Activated CD8-positive, alpha-beta memory T cell treated with anti-CD3 and anti-CD28 coated beads, Interleukin-2, amount 50 U/mL, for 4 hours (primary cell): ENCODE data around the gene HYAL1.
"Not testable (repeated sequence)": the region's sequence is repeated elsewhere in the genome, so short reads cannot be mapped to it uniquely, and the experiment has no call there.

Source experiments
- DNase-seq: peaks from one replicate; pipeline ENCODE4 v3.0.0-alpha.2; 2020

HYAL1 gene

GRCh38 chr3:50270422-50271224 lies 32.8 kb downstream of the HYAL1 start:
- no peak for DNase-seq

GRCh38 chr3:50269977-50270413 lies 33.4 kb downstream of the HYAL1 start:
- no peak for DNase-seq

DNA sequence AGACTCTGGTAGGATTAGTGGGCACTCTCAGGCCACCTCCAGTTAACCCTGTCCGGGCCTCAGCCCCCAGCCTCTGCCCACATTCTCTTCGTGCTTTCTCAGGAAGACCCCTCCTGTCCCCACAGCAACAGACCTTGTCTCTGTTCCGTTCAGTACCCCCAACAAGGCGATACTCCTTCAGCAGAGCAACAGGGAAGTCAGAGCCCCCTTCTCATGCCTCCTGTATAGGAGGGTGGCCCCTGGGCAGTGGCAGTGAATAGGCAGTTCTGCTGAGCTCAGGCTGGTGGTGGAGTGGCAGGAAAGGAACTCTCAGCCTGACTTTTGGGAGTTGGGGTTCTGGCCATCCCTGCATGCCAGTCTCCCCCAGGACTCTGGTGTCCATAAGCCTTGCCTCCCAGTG lies 33.9 kb downstream of the HYAL1 start:
- no peak for DNase-seq

- no peak for DNase-seq
Observed at GRCh38 chr3:50268703-50269451, 34.5 kb downstream of the HYAL1 start, which contains the start of gene SEMA3B. TSS of gene SEMA3B (plus strand) at chr3:50269147. CDS start at chr3:50269241, 94 bp downstream.

DNA sequence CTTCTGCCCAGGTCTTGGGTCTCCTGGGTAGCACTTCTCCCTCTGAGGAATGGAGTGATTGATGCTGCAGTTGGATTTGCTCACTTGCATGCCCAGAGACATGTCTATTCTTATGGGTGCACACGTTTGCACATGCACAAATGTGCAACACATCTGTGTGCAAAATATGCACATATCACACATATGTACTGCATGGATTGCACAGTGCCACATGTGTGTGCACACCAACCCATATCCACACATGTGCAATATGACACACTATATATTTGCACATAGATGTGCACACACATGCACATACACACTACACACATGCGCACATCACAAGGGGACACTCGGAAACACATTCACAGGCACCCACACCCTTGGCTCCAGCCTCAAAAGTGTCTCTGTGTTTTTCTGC lies 35.1 kb downstream of the HYAL1 start:
- DNase-seq: no peak

- DNase-seq: no peak
Observed at GRCh38 chr3:50267280-50267913, 36.0 kb downstream of the HYAL1 start.

GRCh38 chr3:50266836-50267235 lies 36.5 kb downstream of the HYAL1 start:
- no peak for DNase-seq

DNA sequence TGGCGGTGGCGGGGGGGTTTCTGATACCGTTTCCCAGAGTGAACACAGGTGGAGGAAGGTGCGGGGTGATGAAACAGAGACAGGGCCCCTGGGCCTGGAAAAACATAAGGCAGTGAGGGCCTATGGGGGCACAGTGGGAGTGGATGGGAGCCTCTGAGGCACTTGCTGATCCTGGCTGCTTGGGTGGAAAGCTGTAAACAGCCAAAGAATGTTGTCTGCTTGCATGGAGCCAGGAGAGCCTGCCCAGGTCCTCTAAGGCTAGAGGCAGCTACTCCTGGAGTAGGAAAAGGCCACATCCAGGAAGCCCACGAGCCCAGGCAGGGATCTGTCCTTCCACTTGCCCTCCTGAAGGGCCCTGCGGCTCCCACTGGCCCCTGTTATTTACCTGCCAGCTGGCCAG lies 37.4 kb downstream of the HYAL1 start:
- DNase-seq: no peak

GRCh38 chr3:50265571-50265970 lies 37.8 kb downstream of the HYAL1 start:
- no peak for DNase-seq

DNA sequence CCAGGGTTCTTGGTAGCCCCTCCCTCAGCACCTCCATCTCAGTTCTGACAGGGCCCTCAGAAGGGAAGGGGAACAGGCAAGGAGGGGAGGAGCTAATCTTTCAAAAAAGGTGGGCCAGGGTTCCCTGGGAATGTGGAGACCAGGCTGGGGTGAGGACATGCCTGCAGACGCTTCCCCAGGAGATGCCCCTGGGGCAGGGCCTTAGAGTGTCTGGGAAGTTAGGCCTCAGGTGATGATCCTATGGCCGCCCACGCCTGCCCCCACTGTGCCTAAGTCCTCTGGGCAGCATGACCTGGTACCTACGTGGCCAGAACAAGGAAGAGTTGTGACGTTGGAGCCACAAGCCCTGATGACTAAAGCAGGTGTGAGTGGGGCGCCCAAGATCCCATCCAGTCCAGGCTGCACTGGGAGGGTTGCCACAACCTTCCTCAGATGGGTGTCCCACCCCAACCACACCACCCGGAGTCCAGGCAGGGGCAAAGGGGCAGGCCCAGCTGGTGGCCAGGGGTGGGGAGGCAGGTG lies 38.3 kb downstream of the HYAL1 start:
- no peak for DNase-seq

DNA sequence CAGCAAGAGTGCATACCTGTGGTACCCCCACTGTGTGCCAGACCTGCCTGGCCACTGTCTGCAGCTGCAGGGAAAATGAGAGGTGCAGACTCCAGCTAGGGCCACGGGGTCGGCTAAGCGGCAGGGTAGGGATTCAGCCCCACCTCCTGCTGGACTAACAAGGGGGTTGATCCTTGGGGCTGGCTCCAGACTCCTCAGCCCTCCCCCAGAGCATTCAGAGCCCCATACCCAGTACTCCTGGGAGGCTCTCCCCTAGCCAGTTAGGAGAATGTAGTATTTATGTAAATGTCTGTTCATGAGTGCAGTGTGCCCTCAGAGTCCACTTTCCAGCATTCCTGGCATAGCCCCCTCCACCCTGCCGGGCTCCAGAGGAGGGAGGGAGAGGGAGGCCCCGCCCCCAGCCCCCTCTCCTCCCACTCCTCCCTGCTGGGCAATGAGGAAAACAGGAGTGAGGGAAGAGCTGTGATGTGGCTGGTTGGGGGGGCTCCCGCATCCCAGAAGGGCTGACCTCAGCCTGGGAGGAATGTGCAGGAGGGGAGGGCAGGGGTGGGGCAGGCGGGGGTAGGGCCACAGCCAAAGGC lies 38.9 kb downstream of the HYAL1 start:
- DNase-seq: no peak

GRCh38 chr3:50263478-50264382 lies 39.6 kb downstream of the HYAL1 start:
- no peak for DNase-seq

DNA sequence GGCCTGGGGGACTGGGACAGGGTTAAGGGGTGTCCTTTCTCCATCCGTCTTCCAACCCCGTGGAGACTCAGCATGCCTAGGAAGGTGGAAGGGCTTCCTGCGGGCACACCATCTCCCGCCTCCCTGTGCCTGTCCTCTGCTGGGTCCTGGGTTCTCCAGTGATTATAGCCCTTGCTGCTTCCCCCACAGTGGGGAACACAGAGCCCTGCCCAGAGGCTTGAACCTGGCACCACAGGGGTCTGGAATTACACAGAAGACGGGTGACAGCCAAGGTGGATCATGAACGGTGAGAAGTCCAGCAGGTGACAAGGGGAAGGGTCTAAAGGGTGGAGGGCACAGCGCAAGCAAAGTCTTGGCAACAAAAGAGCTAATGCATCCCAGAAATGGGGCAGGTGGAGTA lies 40.6 kb downstream of the HYAL1 start:
- DNase-seq: no peak

- DNase-seq: not testable (repeated sequence)
Observed at GRCh38 chr3:50262200-50262599, 41.2 kb downstream of the HYAL1 start.

- no peak for DNase-seq
Observed at GRCh38 chr3:50261505-50261904, 41.9 kb downstream of the HYAL1 start.

DNA sequence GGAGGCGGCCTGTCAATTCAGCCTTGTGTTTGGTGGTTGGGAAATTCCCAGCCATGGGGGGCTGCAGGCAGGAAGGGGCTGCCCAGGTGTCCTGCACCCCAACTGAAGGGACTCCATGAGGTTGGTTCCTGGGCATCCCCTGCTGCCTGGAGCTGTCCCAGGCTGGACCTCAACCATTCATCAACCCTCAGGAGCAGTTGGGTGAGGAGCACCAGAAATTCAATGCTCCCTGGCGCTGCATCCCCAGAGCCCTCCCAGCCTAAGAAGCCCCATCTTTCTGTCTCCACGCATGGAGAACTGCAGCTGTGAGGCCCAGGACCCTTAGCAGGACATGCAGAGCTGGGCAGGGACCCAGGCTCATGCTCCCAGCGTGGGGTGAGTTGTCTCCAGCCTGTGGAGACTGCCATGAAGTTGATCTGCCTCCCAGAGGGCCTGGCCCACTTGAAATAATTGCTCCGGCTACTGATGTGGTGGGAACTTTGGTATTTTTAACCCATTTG lies 42.4 kb downstream of the HYAL1 start:
- no peak for DNase-seq

GRCh38 chr3:50260027-50260941 lies 43.1 kb downstream of the HYAL1 start:
- peak; percentile 84 for DNase-seq

DNA sequence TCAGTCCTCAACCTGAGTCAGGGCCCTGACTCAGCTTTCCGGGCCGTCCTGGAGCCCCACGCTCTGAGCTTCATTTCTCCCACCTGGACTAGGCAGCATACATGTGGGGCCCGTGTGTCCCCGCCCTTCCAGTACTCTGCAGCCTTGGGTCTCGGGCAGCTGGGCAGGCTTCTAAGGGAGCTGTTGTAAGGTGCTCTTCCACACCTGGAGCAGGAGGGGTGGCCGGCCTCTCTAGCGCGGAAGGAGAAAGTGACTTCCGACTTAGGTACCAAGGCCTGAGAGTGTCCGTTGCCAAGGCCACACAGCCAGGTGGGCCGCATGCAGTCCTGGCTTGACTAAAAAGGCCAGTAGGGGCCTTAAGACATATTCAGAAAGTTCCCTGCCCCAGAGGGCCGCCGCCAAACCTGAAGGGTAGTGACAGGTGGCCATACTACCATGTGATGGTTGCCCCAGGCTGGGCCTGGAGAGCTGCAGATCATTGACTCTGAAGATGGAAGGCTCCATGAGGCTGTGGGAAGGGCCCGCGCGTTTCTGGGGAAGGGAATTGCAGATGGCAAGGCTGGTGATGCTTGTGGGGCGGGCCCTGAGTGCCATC lies 43.8 kb downstream of the HYAL1 start:
- no peak for DNase-seq

GRCh38 chr3:50258979-50259378 lies 44.4 kb downstream of the HYAL1 start:
- no peak for DNase-seq

DNA sequence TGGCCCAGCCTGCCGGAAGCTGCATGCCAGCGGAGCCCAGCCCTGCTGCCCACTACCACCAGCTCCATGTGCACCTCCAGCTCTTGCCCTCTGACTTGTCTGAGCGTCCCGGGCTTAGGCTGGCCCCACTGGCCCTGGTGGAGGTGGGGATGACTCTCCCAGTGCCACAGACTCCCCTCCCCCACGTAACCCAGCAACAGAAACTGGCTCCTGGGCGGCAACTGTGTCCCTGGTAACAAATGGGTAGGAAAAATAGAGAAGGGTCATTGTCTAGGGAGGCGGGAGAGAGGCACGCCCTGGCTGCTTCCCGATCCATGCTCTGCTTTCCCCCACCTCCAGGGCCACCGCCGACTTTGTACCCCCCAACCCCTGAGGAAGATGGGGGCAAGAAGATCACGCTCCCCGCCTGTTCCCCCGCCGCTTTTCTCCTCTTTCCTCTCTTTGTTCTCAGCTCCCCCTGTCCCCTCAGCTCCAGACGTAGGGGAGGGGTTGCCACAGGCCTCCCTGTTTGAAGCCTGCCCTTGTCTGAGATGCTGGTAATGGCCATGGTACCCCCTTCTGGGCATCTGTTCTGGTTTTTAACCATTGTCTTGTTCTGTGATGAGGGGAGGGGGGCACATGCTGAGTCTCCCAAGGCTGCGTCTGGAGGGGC lies 45.2 kb downstream of the HYAL1 start:
- DNase-seq: no peak
